Measurements from ENCODE around the gene SRMS.

- no peak for TF ChIP-seq POLR2AphosphoS5 (IDR thresholded peaks at IDR 0.05; ENCODE audit: insufficient read depth in 1 of 2, low read depth in 1 of 2)
- no peak for TF ChIP-seq CTCF (IDR thresholded peaks at IDR 0.05)
Observed at GRCh38 chr20:63497946-63498935, 49.3 kb downstream of the SRMS start.
